DMS79 (cell line): ENCODE data around the gene TUBB6.
A peak's percentile ranks its signal among the peaks of the same experiment; 100 is the strongest.

ENCODE experiments used
- DNase-seq: peaks from one replicate; lab custom pipeline; 2025; lab: John Stamatoyannopoulos, UW

TUBB6 gene

GRCh38 chr18:12338382-12338781 lies 30.3 kb downstream of the TUBB6 start:
- no peak for DNase-seq

GRCh38 chr18:12340945-12341660 lies 33.1 kb downstream of the TUBB6 start:
- no peak for DNase-seq

GRCh38 chr18:12342661-12343060 lies 34.6 kb downstream of the TUBB6 start:
- no peak for DNase-seq

- DNase-seq, result no peak
Observed at GRCh38 chr18:12345491-12346239, 37.6 kb downstream of the TUBB6 start.

- no peak for DNase-seq
Observed at GRCh38 chr18:12346240-12346565, 38.2 kb downstream of the TUBB6 start.

GRCh38 chr18:12347895-12348294 lies 39.9 kb downstream of the TUBB6 start:
- DNase-seq, result no peak

- DNase-seq, result no peak
Observed at GRCh38 chr18:12352188-12352587, 44.1 kb downstream of the TUBB6 start.

- no peak for DNase-seq
Observed at GRCh38 chr18:12359515-12359927, 51.5 kb downstream of the TUBB6 start.

GRCh38 chr18:12361770-12362378 lies 53.8 kb downstream of the TUBB6 start:
- no peak for DNase-seq

- no peak for DNase-seq
Observed at GRCh38 chr18:12362473-12363174, 54.6 kb downstream of the TUBB6 start.

GRCh38 chr18:12366379-12366778 lies 58.3 kb downstream of the TUBB6 start:
- DNase-seq, result no peak

GRCh38 chr18:12366784-12367183 lies 58.7 kb downstream of the TUBB6 start:
- DNase-seq, result no peak

GRCh38 chr18:12369211-12369610 lies 61.2 kb downstream of the TUBB6 start:
- DNase-seq, result no peak

GRCh38 chr18:12371590-12371989 lies 63.5 kb downstream of the TUBB6 start:
- DNase-seq, result no peak

- no peak for DNase-seq
Observed at GRCh38 chr18:12372406-12372805, 64.4 kb downstream of the TUBB6 start.

- peak; percentile 83 for DNase-seq
Observed at GRCh38 chr18:12373116-12373770, 65.2 kb downstream of the TUBB6 start.

- DNase-seq, result no peak
Observed at GRCh38 chr18:12373771-12374116, 65.7 kb downstream of the TUBB6 start.

- DNase-seq, result no peak
Observed at GRCh38 chr18:12374401-12374800, 66.4 kb downstream of the TUBB6 start.
